GM19467 (cell line): ENCODE data around the gene ATP11A.
"Not testable (repeated sequence)": the region's sequence is repeated elsewhere in the genome, so short reads cannot be mapped to it uniquely, and the experiment has no call there.

Experiments used
- ATAC-seq: cut with Tn5 transposase; IDR thresholded peaks from one replicate; pipeline ENCODE4 v1.9.1; 2021; ENCODE audit warnings: mild to moderate bottlenecking, moderate library complexity; ENCODE audit not compliant: unreplicated experiment

Gene ATP11A

GRCh38 chr13:112669881-112670499 is 19.8 kb upstream of the ATP11A start:
- ATAC-seq: peak; percentile 63

GRCh38 chr13:112670864-112671263 is 19.0 kb upstream of the ATP11A start:
- ATAC-seq: no peak

GRCh38 chr13:112671359-112671758 is 18.5 kb upstream of the ATP11A start:
- ATAC-seq: no peak

GRCh38 chr13:112672651-112673284 is 17.1 kb upstream of the ATP11A start:
- ATAC-seq: no peak

GRCh38 chr13:112674412-112675365 is 15.1 kb upstream of the ATP11A start:
- ATAC-seq: no peak

- no peak for ATAC-seq
Measured at GRCh38 chr13:112675366-112675756, 14.5 kb upstream of the ATP11A start.

- not testable (repeated sequence) for ATAC-seq
Measured at GRCh38 chr13:112677421-112677962, 12.3 kb upstream of the ATP11A start.

GRCh38 chr13:112679381-112679780 is 10.5 kb upstream of the ATP11A start:
- no peak for ATAC-seq

GRCh38 chr13:112679932-112680677 is 9.7 kb upstream of the ATP11A start:
- ATAC-seq: no peak

GRCh38 chr13:112680741-112681360 is 9.0 kb upstream of the ATP11A start:
- no peak for ATAC-seq

GRCh38 chr13:112683581-112683980 is 6.3 kb upstream of the ATP11A start:
- no peak for ATAC-seq

GRCh38 chr13:112684071-112684845 is 5.6 kb upstream of the ATP11A start:
- no peak for ATAC-seq

- ATAC-seq: not testable (repeated sequence)
Measured at GRCh38 chr13:112685189-112685805, 4.5 kb upstream of the ATP11A start.

GRCh38 chr13:112685896-112686295 is 3.9 kb upstream of the ATP11A start:
- ATAC-seq: no peak

GRCh38 chr13:112686364-112686763 is 3.5 kb upstream of the ATP11A start:
- ATAC-seq: no peak

- ATAC-seq: no peak
Measured at GRCh38 chr13:112686987-112687386, 2.9 kb upstream of the ATP11A start.

- no peak for ATAC-seq
Measured at GRCh38 chr13:112687836-112688559, 1.8 kb upstream of the ATP11A start.

- ATAC-seq: no peak
Measured at GRCh38 chr13:112688560-112689302, 1.1 kb upstream of the ATP11A start.
